K562 (cell line): ENCODE data around the gene ZNF362. TPM values are rescaled to one million over a fixed set of nuclear protein-coding genes. Genes with fewer than 3 reads are reported as not detected.

Source experiments
- ATAC-seq: fragments of 200-7000 bp; cut with Tn5 transposase; 3 replicates; pipeline ENCODE4 v1.9.1; 2020; ENCODE audit warnings: moderate library complexity
- BruUV-seq: library from RNA; stranded (reverse); fragments of 400-500 nt; replicated peaks from 2 replicates; lab custom pipeline; 2021; lab: Mats Ljungman, UMichigan
- CTCF ChIA-PET: fragments of 300-600 bp; formaldehyde crosslinking; extraction: SDS; loops from one replicate; lab custom pipeline; 2021; ENCODE audit warnings: low intra/inter-chr PET ratio; lab: Yijun Ruan, JAX
- POLR2A ChIA-PET: fragments of 300-600, 350-650 bp; sonication (Branson Sonifier 250); formaldehyde crosslinking; extraction: SDS; loops from one replicate; lab custom pipeline; 2021; ENCODE audit warnings: antibody characterized with exemption, inconsistent platforms; lab: Yijun Ruan, JAX
- DNase-seq, 4 experiments: peaks; one replicate each; pipeline versions ENCODE4 v3.0.0 to v3.0.0-alpha.2; 2011 to 2018; ENCODE audit warnings: low spot score in 3 of 4, mixed read lengths in 3 of 4; ENCODE audit errors: extremely low read depth in 1 of 4
- FAIRE-seq: peaks from 2 replicates; lab custom pipeline; 2011; peaks lifted over from hg19 to GRCh38; lab: Jason Lieb, UNC
- H2AFZ ChIP-seq: 2 replicates; pipeline ENCODE4 v1.6.0; 2011; ENCODE audit warnings: low read depth, low read length, control low read depth, inconsistent platforms
- H3K27ac ChIP-seq: fragments of 200-600 bp; 3 replicates; pipeline ENCODE4 v1.8.0; 2011; ENCODE audit warnings: low read depth, mild to moderate bottlenecking, control low read depth, inconsistent platforms, low read length, moderate library complexity, mixed read lengths; ENCODE audit errors: extremely low read depth
- H3K27me3 ChIP-seq, 2 experiments: fragments of 300-600 bp in 1 of 2; 2 replicates in 1 of 2; 3 replicates in 1 of 2; pipeline versions ENCODE4 v1.6.0 to v1.8.0; 2011; ENCODE audit warnings: inconsistent platforms in 2 of 2, low read length in 2 of 2, mild to moderate bottlenecking in 1 of 2, mixed read lengths in 1 of 2, moderate library complexity in 1 of 2; ENCODE audit not compliant: control insufficient read depth in 2 of 2, insufficient read depth in 2 of 2
- H3K36me3 ChIP-seq: fragments of 300-600 bp; 3 replicates; pipeline ENCODE4 v1.8.0; 2011; ENCODE audit warnings: mild to moderate bottlenecking, low read length, inconsistent platforms; ENCODE audit not compliant: control insufficient read depth, insufficient read depth
- H3K4me1 ChIP-seq, 2 experiments: fragments of 200-600 bp in 1 of 2; replicated peaks in 1 of 2; 2 replicates in 1 of 2; 3 replicates in 1 of 2; pipeline versions ENCODE4 v1.5.1 to v1.8.0; 2011; ENCODE audit warnings: inconsistent platforms in 2 of 2, low read length in 2 of 2, mild to moderate bottlenecking in 1 of 2, mixed read lengths in 1 of 2, moderate library complexity in 1 of 2; ENCODE audit not compliant: control insufficient read depth in 2 of 2, insufficient read depth in 2 of 2
- H3K4me2 ChIP-seq: 2 replicates; pipeline ENCODE4 v1.6.1; 2011; ENCODE audit warnings: low read length, control low read depth, inconsistent platforms, mixed read lengths; ENCODE audit not compliant: insufficient read depth
- H3K4me3 ChIP-seq: fragments of 200-600 bp; sonication (generic), shearing (Covaris generic); 2 replicates; pipeline ENCODE4 v1.5.1; 2016; ENCODE audit warnings: control low read depth, inconsistent platforms
- H3K79me2 ChIP-seq: fragments of 200-600 bp; 3 replicates; pipeline ENCODE4 v1.8.0; 2011; ENCODE audit warnings: low read length, inconsistent platforms; ENCODE audit not compliant: control insufficient read depth, insufficient read depth
- H3K9ac ChIP-seq, 2 experiments: 2 replicates each; pipeline versions ENCODE4 v1.6.0 to v1.6.1; 2011; ENCODE audit warnings: low read depth in 2 of 2, low read length in 2 of 2, control low read depth in 1 of 2, inconsistent platforms in 1 of 2, mild to moderate bottlenecking in 1 of 2, mixed read lengths in 1 of 2; ENCODE audit not compliant: insufficient read depth in 1 of 2
- H3K9me1 ChIP-seq: one replicate; pipeline ENCODE4 v1.6.0; 2011; ENCODE audit warnings: inconsistent platforms, mild to moderate bottlenecking, low read length, moderate library complexity; ENCODE audit not compliant: control insufficient read depth, insufficient read depth
- H3K9me3 ChIP-seq: replicated peaks from 2 replicates; pipeline ENCODE4 v1.5.1; 2011; ENCODE audit warnings: low read depth, low read length, inconsistent platforms; ENCODE audit not compliant: control insufficient read depth, insufficient read depth
- H4K20me1 ChIP-seq: replicated peaks from 2 replicates; pipeline ENCODE4 v1.6.1; 2011; ENCODE audit warnings: low read length, inconsistent platforms, mixed read lengths; ENCODE audit not compliant: control insufficient read depth, insufficient read depth
- ADNP ChIP-seq: fragments of 200-800 bp; sonication (Bioruptor generic); IDR thresholded peaks from 2 replicates; pipeline ENCODE4 v1.6.1; 2016; ENCODE audit warnings: missing genetic modification characterization, missing compliant biosample characterization
- CBX8 ChIP-seq: fragments of 200-600 bp; sonication (generic); IDR thresholded peaks from 2 replicates; pipeline ENCODE4 v1.6.1; 2012; ENCODE audit warnings: borderline replicate concordance, mixed run types, low read depth, mild to moderate bottlenecking, moderate library complexity, mixed read lengths, low read length, control low read depth, inconsistent platforms; ENCODE audit not compliant: poor library complexity, severe bottlenecking; ENCODE audit errors: extremely low read depth
- CTBP1 ChIP-seq: fragments of 450-650 bp; IDR thresholded peaks from 2 replicates; pipeline ENCODE4 v1.6.1; 2016; ENCODE audit warnings: borderline replicate concordance
- FOSL1 ChIP-seq: fragments of 200-800 bp; sonication (Bioruptor generic); conservative IDR thresholded peaks from 2 replicates; pipeline ENCODE4 v1.6.1; 2016; ENCODE audit warnings: missing genetic modification characterization, missing compliant biosample characterization
- HDAC1 ChIP-seq, 2 experiments: fragments of 450-650 bp; IDR thresholded peaks; 2 replicates each; pipeline ENCODE4 v1.6.1; 2016 to 2017; ENCODE audit warnings: inconsistent platforms in 1 of 2, mild to moderate bottlenecking in 1 of 2, moderate library complexity in 1 of 2
- KLF13 ChIP-seq: fragments of 450-650 bp; IDR thresholded peaks from 2 replicates; pipeline ENCODE4 v1.6.1; 2016; ENCODE audit warnings: missing genetic modification characterization, low read depth, mild to moderate bottlenecking, missing compliant biosample characterization, moderate library complexity, borderline replicate concordance
- NBN ChIP-seq: fragments of 450-650 bp; IDR thresholded peaks from 2 replicates; pipeline ENCODE4 v1.6.1; 2016; ENCODE audit warnings: low read depth, mild to moderate bottlenecking
- NFATC3 ChIP-seq: fragments of 450-650 bp; IDR thresholded peaks from 2 replicates; pipeline ENCODE4 v1.6.1; 2017; ENCODE audit warnings: mild to moderate bottlenecking
- RBM22 ChIP-seq: fragments of 200-400 bp; formaldehyde crosslinking; IDR thresholded peaks from 2 replicates; pipeline ENCODE4 v1.6.1; 2018; ENCODE audit warnings: low read length, low read depth; ENCODE audit not compliant: poor library complexity, severe bottlenecking
- RNF2 ChIP-seq: sonication (generic); IDR thresholded peaks from 2 replicates; pipeline ENCODE4 v1.6.1; 2016
- SAFB ChIP-seq: fragments of 200-400 bp; formaldehyde crosslinking; IDR thresholded peaks from 2 replicates; pipeline ENCODE4 v1.6.1; 2017; ENCODE audit warnings: low read depth, low read length, borderline replicate concordance
- SAFB2 ChIP-seq: fragments of 200-400 bp; formaldehyde crosslinking; IDR thresholded peaks from 2 replicates; pipeline ENCODE4 v1.6.1; 2018; ENCODE audit warnings: borderline replicate concordance, low read length, low read depth, moderate library complexity; ENCODE audit not compliant: severe bottlenecking
- ZNF197 ChIP-seq: fragments of 200-800 bp; sonication (Bioruptor generic); IDR thresholded peaks from 2 replicates; pipeline ENCODE4 v1.6.1; 2016; ENCODE audit warnings: low read depth, missing genetic modification characterization, missing compliant biosample characterization
- ZNF507 ChIP-seq: conservative IDR thresholded peaks from 2 replicates; pipeline ENCODE4 v1.6.1; 2017; ENCODE audit warnings: missing genetic modification characterization, missing compliant biosample characterization
- WGBS: fragments of 100-300 bp; shearing (Covaris generic); methylation state at CpG from one replicate; pipeline ENCODE4 v1.1.6; 2016; ENCODE audit warnings: low coverage, mixed read lengths; ENCODE audit not compliant: insufficient coverage; ENCODE audit errors: missing lambda C conversion rate; 5-methylcytosine and 5-hydroxymethylcytosine counted together
- in situ Hi-C: fragments of 300-500 bp; cut with MboI; formaldehyde crosslinking; loops from 4 replicates; pipeline ENCODE4 v1.15.0; 2018; ENCODE audit warnings: inconsistent platforms, mixed read lengths
- intact Hi-C: fragments of 100-400 bp; cut with micrococcal nuclease; formaldehyde crosslinking; loops from 2 replicates; pipeline ENCODE4 v1.14.2; 2022
- polyA plus RNA-seq, 8 experiments: library from polyadenylated mRNA; depleted of rRNA in 4 of 8; stranded (reverse) in 5 of 8; unstranded in 3 of 8; fragments of >200 nt; fragmentation: Nextera tagmentation in 2 of 8; fragmentation: Illumina TruSeq in 1 of 8; extraction: Ambion mirVana in 2 of 8; extraction: Trizol in 1 of 8; gene quantifications; 2 replicates each; pipeline versions ENCODE4 v1.2.1 to v1.2.3, GENCODE V29; 2011 to 2014; ENCODE audit warnings: inconsistent platforms in 1 of 8, missing spikeins in 1 of 8
- total RNA-seq, 7 experiments: library from RNA; depleted of rRNA in 6 of 7; stranded (reverse); fragments of >200 nt in 6 of 7; fragmentation: Illumina TruSeq in 2 of 7; extraction: Trizol in 2 of 7; gene quantifications; 2 replicates each; pipeline versions ENCODE4 v1.2.1 to v1.2.3, GENCODE V29; 2011 to 2021; ENCODE audit warnings: low replicate concordance in 1 of 7
- TF ChIP-seq, protein P1 (sequence below): fragments of 450-650 bp; formaldehyde crosslinking; IDR thresholded peaks from 2 replicates; pipeline ENCODE4 v1.4.0; 2020; ENCODE audit warnings: mild to moderate bottlenecking, moderate library complexity

The ZNF362 gene
- total and polyA plus RNA-seq, 9 of the 15 experiments (the other 6 are each of a cell fraction or from before 2014, with no cell fraction given) = 0.01 to 1.1 (median 0.35) TPM; not detected in 1

DNA sequence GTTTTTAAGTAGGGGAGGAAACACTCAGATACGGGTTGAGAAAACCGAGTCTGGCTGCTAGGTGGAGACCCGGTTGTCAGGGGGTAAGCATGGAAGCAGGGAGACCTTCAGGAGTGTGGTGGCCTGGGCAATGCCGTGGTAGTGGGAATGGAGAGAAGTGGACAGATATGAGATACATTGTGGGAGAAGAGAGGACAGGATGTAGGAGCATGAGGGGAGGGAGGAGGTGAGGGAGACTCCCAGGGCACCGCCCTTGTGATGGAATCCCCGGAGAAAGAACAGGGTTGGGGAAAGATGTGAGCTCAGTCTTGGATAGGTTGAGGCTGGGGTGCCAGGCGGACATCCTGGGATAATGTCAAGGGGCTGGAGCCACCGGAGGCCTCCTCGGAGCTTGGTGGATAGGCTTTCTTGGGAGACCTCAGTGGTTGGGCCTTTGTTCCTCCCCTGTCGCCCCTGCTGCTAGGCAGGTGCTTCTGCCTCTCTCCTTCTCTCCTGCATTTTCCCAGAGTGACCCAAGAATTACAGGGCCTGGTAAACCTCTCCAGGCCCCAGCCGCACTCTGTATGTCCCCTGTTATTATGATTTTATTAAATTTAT lies 21.3 kb downstream of the ZNF362 start:
- no peak for DNase-seq
- no peak overlapping the region for H3K9ac ChIP-seq
- no peak overlapping the region for H3K27ac ChIP-seq
- peaks cover 24 to 52% of the 10 kb centered on the region in 2 experiments for H3K27me3 ChIP-seq
- in situ Hi-C loops (no loop called here), intact Hi-C loops (no loop called here)
- ChIA-PET CTCF (no interaction called here), POLR2A (no interaction called here)
- ATAC-seq = no peak
- H3K4me1 ChIP-seq = peaks cover 3 to 21% of the 10 kb centered on the region in 2 experiments; a peak in 4 of 5 replicates
- H3K9me3 ChIP-seq = no peaks in the 10 kb centered on the region
- no peak for FAIRE-seq
- TF ChIP-seq FOSL1 (no peak), ADNP (tag) (no peak), RNF2 (no peak), ZNF197 (CRISPR knock-in tag) (no peak), ZNF507 (tag) (no peak), KLF13 (tag) (no peak), CBX8 (no peak), CTBP1 (no peak), NFATC3 (no peak), RBM22 (no peak), HDAC1 (IDR thresholded peaks at IDR 0.05) (no peak), SAFB (no peak), NBN (no peak), SAFB2 (no peak)
- TF ChIP-seq, protein P1, sequence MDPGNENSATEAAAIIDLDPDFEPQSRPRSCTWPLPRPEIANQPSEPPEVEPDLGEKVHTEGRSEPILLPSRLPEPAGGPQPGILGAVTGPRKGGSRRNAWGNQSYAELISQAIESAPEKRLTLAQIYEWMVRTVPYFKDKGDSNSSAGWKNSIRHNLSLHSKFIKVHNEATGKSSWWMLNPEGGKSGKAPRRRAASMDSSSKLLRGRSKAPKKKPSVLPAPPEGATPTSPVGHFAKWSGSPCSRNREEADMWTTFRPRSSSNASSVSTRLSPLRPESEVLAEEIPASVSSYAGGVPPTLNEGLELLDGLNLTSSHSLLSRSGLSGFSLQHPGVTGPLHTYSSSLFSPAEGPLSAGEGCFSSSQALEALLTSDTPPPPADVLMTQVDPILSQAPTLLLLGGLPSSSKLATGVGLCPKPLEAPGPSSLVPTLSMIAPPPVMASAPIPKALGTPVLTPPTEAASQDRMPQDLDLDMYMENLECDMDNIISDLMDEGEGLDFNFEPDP = no peak
- H3K4me2 ChIP-seq = no peak overlapping the region
- BruUV-seq = no TSS peak
- H3K36me3 ChIP-seq = no peaks in the 10 kb centered on the region
- 4% methylated on average over 11 of the region's 11 CpGs for WGBS
- H3K79me2 ChIP-seq = no peaks in the 10 kb centered on the region
- H3K9me1 ChIP-seq = no peaks in the 10 kb centered on the region
- peaks cover 2% of the 10 kb centered on the region; the same call in 1 of the 2 replicates for H4K20me1 ChIP-seq
- H3K4me3 ChIP-seq = no peak overlapping the region
- no peak overlapping the region for H2AFZ ChIP-seq
